OCI-LY1 (cell line): ENCODE measurements around the gene CACNA1I.

Experiments
- H2AFZ ChIP-seq: fragments of 200-600 bp; sonication (generic), shearing (Covaris generic); 2 replicates; pipeline ENCODE4 v1.6.0; 2014; ENCODE audit warnings: antibody characterized with exemption, mild to moderate bottlenecking, low read length
- H3F3A ChIP-seq: fragments of 200-600 bp; sonication (generic), shearing (Covaris generic); 2 replicates; pipeline ENCODE4 v1.6.0; 2014; ENCODE audit warnings: mild to moderate bottlenecking, antibody characterized with exemption, low read length, moderate library complexity; ENCODE audit not compliant: insufficient read depth
- H3K27ac ChIP-seq: fragments of 200-600 bp; sonication (generic); 2 replicates; pipeline ENCODE4 v1.5.1; 2014; ENCODE audit warnings: low read length, mixed run types, mild to moderate bottlenecking, low read depth; ENCODE audit not compliant: poor library complexity, severe bottlenecking
- H3K27me3 ChIP-seq: fragments of 200-600 bp; sonication (generic); 2 replicates; pipeline ENCODE4 v1.6.0; 2014; ENCODE audit warnings: antibody characterized with exemption, mild to moderate bottlenecking, low read length, moderate library complexity; ENCODE audit not compliant: insufficient read depth
- H3K36me3 ChIP-seq: fragments of 200-600 bp; sonication (generic); 2 replicates; pipeline ENCODE4 v1.6.1; 2014; ENCODE audit warnings: mild to moderate bottlenecking, antibody characterized with exemption, low read length, moderate library complexity, mixed read lengths; ENCODE audit not compliant: insufficient read depth
- H3K4me1 ChIP-seq: fragments of 200-600 bp; sonication (generic); 2 replicates; pipeline ENCODE4 v1.5.1; 2014; ENCODE audit warnings: mild to moderate bottlenecking, low read length, moderate library complexity; ENCODE audit not compliant: insufficient read depth, severe bottlenecking
- H3K4me2 ChIP-seq: fragments of 200-600 bp; sonication (generic), shearing (Covaris generic); 2 replicates; pipeline ENCODE4 v1.6.1; 2014; ENCODE audit warnings: low read length
- H3K4me3 ChIP-seq: fragments of 200-600 bp; sonication (generic); 2 replicates; pipeline ENCODE4 v1.5.1; 2014; ENCODE audit warnings: low read length, low read depth, mild to moderate bottlenecking, mixed read lengths; ENCODE audit not compliant: poor library complexity, severe bottlenecking
- H3K79me2 ChIP-seq: fragments of 200-600 bp; shearing (Covaris generic); 2 replicates; pipeline ENCODE4 v1.6.1; 2016; ENCODE audit warnings: mixed run types, low read length, mixed read lengths; ENCODE audit not compliant: insufficient read depth
- H3K9ac ChIP-seq: fragments of 200-600 bp; sonication (generic), shearing (Covaris generic); 2 replicates; pipeline ENCODE4 v1.6.1; 2014; ENCODE audit warnings: mild to moderate bottlenecking, low read length, mixed read lengths
- H3K9me2 ChIP-seq: fragments of 200-600 bp; sonication (generic), shearing (Covaris generic); 2 replicates; pipeline ENCODE4 v1.6.1; 2014; ENCODE audit warnings: low read depth, mild to moderate bottlenecking, low read length, mixed read lengths
- H3K9me3 ChIP-seq: fragments of 200-600 bp; shearing (Covaris generic); 2 replicates; pipeline ENCODE4 v1.6.1; 2014; ENCODE audit warnings: low read length, mixed read lengths
- H4K20me1 ChIP-seq: fragments of 200-600 bp; sonication (generic), shearing (Covaris generic); 2 replicates; pipeline ENCODE4 v1.6.0; 2016; ENCODE audit warnings: mild to moderate bottlenecking, low read length; ENCODE audit not compliant: insufficient read depth
- CTCF ChIP-seq: fragments of 200-600 bp; sonication (generic), shearing (Covaris generic); IDR thresholded peaks from 2 replicates; pipeline ENCODE4 v1.5.1; 2017; ENCODE audit warnings: mild to moderate bottlenecking, antibody characterized with exemption, low read length, moderate library complexity, mixed read lengths
- EZH2 ChIP-seq: fragments of 200-600 bp; sonication (generic), shearing (Covaris generic); IDR thresholded peaks from 2 replicates; pipeline ENCODE4 v1.8.0; 2017; ENCODE audit warnings: borderline replicate concordance, mixed run types, mild to moderate bottlenecking, antibody characterized with exemption, low read length, moderate library complexity, mixed read lengths

Gene CACNA1I

GRCh38 chr22:39703091-39703490 lies 132.5 kb downstream of the CACNA1I start:
- no peak overlapping the region for H3K27ac ChIP-seq
- H3K9me2 ChIP-seq = no peaks in the 10 kb centered on the region
- H3F3A ChIP-seq = no peaks in the 10 kb centered on the region
- no peaks in the 10 kb centered on the region for H3K4me1 ChIP-seq
- H3K4me3 ChIP-seq = no peak overlapping the region
- no peak overlapping the region for H3K4me2 ChIP-seq
- H3K9me3 ChIP-seq = no peaks in the 10 kb centered on the region
- peaks cover 7% of the 10 kb centered on the region; the same call in 1 of the 2 replicates for H3K27me3 ChIP-seq
- no peak for TF ChIP-seq CTCF
- no peak for TF ChIP-seq EZH2
- H3K36me3 ChIP-seq = no peaks in the 10 kb centered on the region
- H3K79me2 ChIP-seq = no peaks in the 10 kb centered on the region
- no peak overlapping the region for H3K9ac ChIP-seq
- no peak overlapping the region for H2AFZ ChIP-seq
- no peaks in the 10 kb centered on the region for H4K20me1 ChIP-seq

- H3K4me1 ChIP-seq = no peaks in the 10 kb centered on the region
- H3K27ac ChIP-seq = no peak overlapping the region
- H4K20me1 ChIP-seq = no peaks in the 10 kb centered on the region
- H3K4me3 ChIP-seq = no peak overlapping the region
- no peak overlapping the region for H3K9ac ChIP-seq
- H2AFZ ChIP-seq = no peak overlapping the region
- H3K36me3 ChIP-seq = no peaks in the 10 kb centered on the region
- H3K4me2 ChIP-seq = no peak overlapping the region
- no peaks in the 10 kb centered on the region for H3F3A ChIP-seq
- no peaks in the 10 kb centered on the region for H3K9me2 ChIP-seq
- no peaks in the 10 kb centered on the region for H3K79me2 ChIP-seq
- TF ChIP-seq CTCF (no peak), EZH2 (no peak)
- no peaks in the 10 kb centered on the region for H3K9me3 ChIP-seq
- H3K27me3 ChIP-seq = peaks cover 7% of the 10 kb centered on the region; the same call in 1 of the 2 replicates
Observed at GRCh38 chr22:39703928-39704639, 133.5 kb downstream of the CACNA1I start.

GRCh38 chr22:39705386-39705785 lies 134.8 kb downstream of the CACNA1I start:
- H3F3A ChIP-seq = no peaks in the 10 kb centered on the region
- H3K9me3 ChIP-seq = no peaks in the 10 kb centered on the region
- no peak overlapping the region for H3K4me2 ChIP-seq
- no peak overlapping the region for H3K4me3 ChIP-seq
- no peaks in the 10 kb centered on the region for H3K9me2 ChIP-seq
- no peak for TF ChIP-seq CTCF
- H3K27me3 ChIP-seq = peaks cover 8% of the 10 kb centered on the region; the same call in 1 of the 2 replicates
- no peak overlapping the region for H3K27ac ChIP-seq
- H3K79me2 ChIP-seq = no peaks in the 10 kb centered on the region
- no peak overlapping the region for H3K9ac ChIP-seq
- no peaks in the 10 kb centered on the region for H3K4me1 ChIP-seq
- H4K20me1 ChIP-seq = no peaks in the 10 kb centered on the region
- no peaks in the 10 kb centered on the region for H3K36me3 ChIP-seq
- no peak overlapping the region for H2AFZ ChIP-seq
